Measurements from ENCODE around the gene TADA2A. TPM values are rescaled to one million over a fixed set of nuclear protein-coding genes. Genes with fewer than 3 reads are reported as not detected.
A peak's percentile ranks its signal among the peaks of the same experiment; 100 is the strongest.

The TADA2A gene
- total and polyA plus RNA-seq, 2 of the 8 experiments (the other 6 are each of a cell fraction or from before 2014, with no cell fraction given), result 8.4 to 18.5 TPM

GRCh38 chr17:37506678-37507077, 100.0 kb downstream of the TADA2A start:
- Histone ChIP-seq H3K14ac (ENCODE audit: insufficient read length) (no peak overlapping the region), H4K8ac (ENCODE audit: extremely low read depth, insufficient read depth, low read length) (no peak overlapping the region), H3K56ac (replicated peaks; ENCODE audit: insufficient read length, low read depth, low read length) (no peak overlapping the region), H3K4me1 (replicated peaks in 1 of 4; ENCODE audit: control insufficient read depth in 3 of 4, insufficient read depth in 4 of 4, low read length in 3 of 4) (peaks cover 0 to 3% (median 0%) of the 10 kb centered on the region in 4 experiments; a peak in 3 of 7 replicates), H3K4me3 (ENCODE audit: extremely low read depth in 1 of 4, insufficient read depth in 2 of 4, low read depth in 3 of 4, low read length in 4 of 4) (no peak overlapping the region), H2BK120ac (replicated peaks; ENCODE audit: low read depth, low read length) (no peak overlapping the region), H3K4me2 (ENCODE audit: insufficient read depth in 1 of 2, low read depth in 2 of 2, low read length in 2 of 2) (no peak overlapping the region), H2BK12ac (ENCODE audit: low read depth, low read length) (no peak overlapping the region), H3K4ac (replicated peaks; ENCODE audit: insufficient read length, low read depth, low read length) (no peak overlapping the region), H3K9me3 (ENCODE audit: insufficient read depth in 2 of 2, low read depth in 1 of 2, low read length in 1 of 2) (no peaks in the 10 kb centered on the region), H3K79me1 (ENCODE audit: low read depth, low read length) (peaks cover 12% of the 10 kb centered on the region), H3K79me2 (ENCODE audit: control insufficient read depth in 1 of 2, insufficient read depth in 2 of 2, low read length in 2 of 2) (peaks cover 0 to 34% of the 10 kb centered on the region in 2 experiments; a peak in 3 of 4 replicates), H4K5ac (ENCODE audit: insufficient read length, low read depth, low read length) (no peak overlapping the region), H3K27ac (ENCODE audit: low read depth, low read length) (no peak overlapping the region), H3K23me2 (ENCODE audit: low read depth, low read length) (no peaks in the 10 kb centered on the region), H4K20me1 (replicated peaks in 1 of 2; ENCODE audit: control insufficient read depth in 1 of 2, insufficient read depth in 2 of 2, low read length in 2 of 2) (peaks cover 4 to 8% of the 10 kb centered on the region in 2 experiments), H2AK5ac (ENCODE audit: low read depth, low read length) (no peak overlapping the region), H3K9ac (replicated peaks in 1 of 4; ENCODE audit: extremely low read depth in 1 of 4, low read depth in 3 of 4, low read length in 3 of 4) (no peak overlapping the region), H2BK5ac (ENCODE audit: low read depth, low read length) (no peak overlapping the region), H2BK20ac (ENCODE audit: low read length) (no peak overlapping the region), H3K18ac (ENCODE audit: extremely low read depth, low read length) (0 out of 2 replicates have a peak overlapping the region, but pooled peaks have one; percentile 53), H3K23ac (ENCODE audit: insufficient read length) (no peak overlapping the region), H2AFZ (ENCODE audit: low read length) (no peak overlapping the region), H2BK15ac (ENCODE audit: low read length) (no peak overlapping the region), H3K27me3 (replicated peaks in 1 of 4; ENCODE audit: control insufficient read depth in 3 of 4, extremely low read depth in 1 of 4, insufficient read depth in 3 of 4, low read length in 3 of 4) (no peaks in the 10 kb centered on the region), H3K36me3 (ENCODE audit: control insufficient read depth in 2 of 4, insufficient read depth in 4 of 4, low read length in 3 of 4) (no peaks in the 10 kb centered on the region), H4K91ac (replicated peaks; ENCODE audit: insufficient read length, low read length) (no peak overlapping the region)
- DNase-seq (ENCODE audit: low read depth in 1 of 2, low spot score in 2 of 2) (peak; percentile 47 to 82), FAIRE-seq (no peak)
- CTCF ChIA-PET (ENCODE audit: partially characterized antibody), result interaction anchor here (0.6 to 4.2 kb wide), 17 partner anchors 8 to 240 kb away, joined by 3 to 27 read pairs (median 4); no protein-coding TSS in a partner anchor
- 76% methylated on average over 10 of the region's 10 CpGs; no CpG with 5 or more reads in 1 of the 2 experiments for WGBS, 2 experiments (ENCODE audit: extremely low coverage in 1 of 2, insufficient coverage in 1 of 2, insufficient read length in 1 of 2, insufficient replicate concordance in 2 of 2, low coverage in 1 of 2, low lambda C conversion rate in 2 of 2, missing lambda C conversion rate in 1 of 2)
- POLR2A ChIA-PET (ENCODE audit: partially characterized antibody), result interaction anchor here (1.0 to 2.8 kb wide), 2 partner anchors 12 to 15 kb away, joined by 3 to 8 read pairs; no protein-coding TSS in a partner anchor
- TF ChIP-seq BCL11A (IDR thresholded peaks at IDR 0.05; ENCODE audit: low read depth in 2 of 2, low read length in 2 of 2), result no peak
- TF ChIP-seq RBBP5 (IDR thresholded peaks at IDR 0.05; ENCODE audit: borderline replicate concordance, low read depth, low read length), result no peak
- no peak for TF ChIP-seq EP300 (IDR thresholded peaks at IDR 0.05; ENCODE audit: borderline replicate concordance in 1 of 2, low read depth in 2 of 2, low read length in 2 of 2)
- TF ChIP-seq TCF12 (IDR thresholded peaks at IDR 0.05; ENCODE audit: low read depth, low read length), result no peak
- TF ChIP-seq FOSL1 (IDR thresholded peaks at IDR 0.05; ENCODE audit: insufficient read depth, low read depth, low read length), result no peak
- TF ChIP-seq NRF1 (IDR thresholded peaks at IDR 0.05; ENCODE audit: low read depth, low read length), result no peak
- TF ChIP-seq RNF2 (IDR thresholded peaks at IDR 0.05; ENCODE audit: borderline replicate concordance, low read depth, low read length, missing control alignments, poor library complexity, severe bottlenecking), result no peak
- TF ChIP-seq SAP30 (IDR thresholded peaks at IDR 0.05; ENCODE audit: insufficient read depth, insufficient replicate concordance, low read length), result no peak
- TF ChIP-seq CTCF (IDR thresholded peaks at IDR 0.05; ENCODE audit: control extremely low read depth in 1 of 3, insufficient read depth in 1 of 3, low read depth in 1 of 3, low read length in 3 of 3), result peak; percentile 86 to 98 (median 86)
